ENCODE results near the gene PNPLA7. TPM values are rescaled to one million over a fixed set of nuclear protein-coding genes. Genes with fewer than 3 reads are reported as not detected.

The PNPLA7 gene
- total and polyA plus RNA-seq, 2 of the 8 experiments (the other 6 are each of a cell fraction or from before 2014, with no cell fraction given) = 0.35 to 0.47 TPM

- WGBS, 2 experiments (ENCODE audit: extremely low coverage in 1 of 2, insufficient coverage in 1 of 2, insufficient read length in 1 of 2, insufficient replicate concordance in 2 of 2, low coverage in 1 of 2, low lambda C conversion rate in 2 of 2, missing lambda C conversion rate in 1 of 2) = 94% methylated on average over 32 of the region's 36 CpGs; no CpG with 5 or more reads in 1 of the 2 experiments
- CTCF ChIA-PET (ENCODE audit: partially characterized antibody) = no interaction called here
- no peak for FAIRE-seq
Observed at GRCh38 chr9:137449081-137449844, 100.9 kb downstream of the PNPLA7 start.

More at GRCh38 chr9:137449081-137449844, 100.9 kb downstream of the PNPLA7 start:
- H3K36me3 ChIP-seq (ENCODE audit: control insufficient read depth in 2 of 4, insufficient read depth in 4 of 4, low read length in 3 of 4) = peaks cover 0 to 9% (median 3%) of the 10 kb centered on the region in 4 experiments; a peak in 3 of 8 replicates
- H2BK20ac ChIP-seq (ENCODE audit: low read length) = no peak overlapping the region
- no peak overlapping the region for H4K8ac ChIP-seq (ENCODE audit: extremely low read depth, insufficient read depth, low read length)
- H3K18ac ChIP-seq (ENCODE audit: extremely low read depth, low read length) = no peak overlapping the region
- H3K23ac ChIP-seq (ENCODE audit: insufficient read length) = no peak overlapping the region
- no peaks in the 10 kb centered on the region for H3K79me2 ChIP-seq (ENCODE audit: control insufficient read depth in 1 of 2, insufficient read depth in 2 of 2, low read length in 2 of 2)
- no peak overlapping the region for H2BK12ac ChIP-seq (ENCODE audit: low read depth, low read length)
- no peak overlapping the region for H3K9ac ChIP-seq (replicated peaks in 1 of 4; ENCODE audit: extremely low read depth in 1 of 4, low read depth in 3 of 4, low read length in 3 of 4)
- H3K4me1 ChIP-seq (replicated peaks in 1 of 4; ENCODE audit: control insufficient read depth in 3 of 4, insufficient read depth in 4 of 4, low read length in 3 of 4) = peaks cover 0 to 6% (median 3%) of the 10 kb centered on the region in 4 experiments; a peak in 5 of 7 replicates
- DNase-seq (ENCODE audit: low read depth in 1 of 2, low spot score in 2 of 2) = no peak
- H2BK5ac ChIP-seq (ENCODE audit: low read depth, low read length) = no peak overlapping the region
- no peak overlapping the region for H3K27ac ChIP-seq (ENCODE audit: low read depth, low read length)
- no peak overlapping the region for H2BK15ac ChIP-seq (ENCODE audit: low read length)
- H3K4me3 ChIP-seq (ENCODE audit: extremely low read depth in 1 of 4, insufficient read depth in 2 of 4, low read depth in 3 of 4, low read length in 4 of 4) = no peak overlapping the region
- POLR2A ChIA-PET (ENCODE audit: partially characterized antibody) = interaction anchor here (0.5 kb wide), 1 partner anchor 17 kb away, joined by 3 read pairs; no protein-coding TSS in a partner anchor
- H3K9me3 ChIP-seq (ENCODE audit: insufficient read depth in 2 of 2, low read depth in 1 of 2, low read length in 1 of 2) = no peaks in the 10 kb centered on the region
- H2BK120ac ChIP-seq (replicated peaks; ENCODE audit: low read depth, low read length) = no peak overlapping the region
- H3K4me2 ChIP-seq (ENCODE audit: insufficient read depth in 1 of 2, low read depth in 2 of 2, low read length in 2 of 2) = no peak overlapping the region
- no peak overlapping the region for H4K5ac ChIP-seq (ENCODE audit: insufficient read length, low read depth, low read length)
- H3K79me1 ChIP-seq (ENCODE audit: low read depth, low read length) = no peaks in the 10 kb centered on the region
- no peak overlapping the region for H3K14ac ChIP-seq (ENCODE audit: insufficient read length)
- no peak overlapping the region for H3K4ac ChIP-seq (replicated peaks; ENCODE audit: insufficient read length, low read depth, low read length)
- no peaks in the 10 kb centered on the region; a peak in 1 of 7 replicates for H3K27me3 ChIP-seq (replicated peaks in 1 of 4; ENCODE audit: control insufficient read depth in 3 of 4, extremely low read depth in 1 of 4, insufficient read depth in 3 of 4, low read length in 3 of 4)
- no peak overlapping the region for H2AFZ ChIP-seq (ENCODE audit: low read length)
- no peak overlapping the region for H3K56ac ChIP-seq (replicated peaks; ENCODE audit: insufficient read length, low read depth, low read length)
- no peak overlapping the region for H2AK5ac ChIP-seq (ENCODE audit: low read depth, low read length)
- peaks cover 4% of the 10 kb centered on the region; the same call in 1 of the 2 replicates for H3K23me2 ChIP-seq (ENCODE audit: low read depth, low read length)
- H4K91ac ChIP-seq (replicated peaks; ENCODE audit: insufficient read length, low read length) = no peak overlapping the region
- peaks cover 0 to 6% of the 10 kb centered on the region in 2 experiments for H4K20me1 ChIP-seq (replicated peaks in 1 of 2; ENCODE audit: control insufficient read depth in 1 of 2, insufficient read depth in 2 of 2, low read length in 2 of 2)

Measured in H1 (cell line).